ENCODE measurements around the gene MLST8. TPM values are rescaled to one million over a fixed set of nuclear protein-coding genes. Genes with fewer than 3 reads are reported as not detected.
"Not testable (repeated sequence)": the region's sequence is repeated elsewhere in the genome, so short reads cannot be mapped to it uniquely, and the experiment has no call there.

MLST8 gene
- polyA plus RNA-seq, 1 donor: 29.2 TPM

DNA sequence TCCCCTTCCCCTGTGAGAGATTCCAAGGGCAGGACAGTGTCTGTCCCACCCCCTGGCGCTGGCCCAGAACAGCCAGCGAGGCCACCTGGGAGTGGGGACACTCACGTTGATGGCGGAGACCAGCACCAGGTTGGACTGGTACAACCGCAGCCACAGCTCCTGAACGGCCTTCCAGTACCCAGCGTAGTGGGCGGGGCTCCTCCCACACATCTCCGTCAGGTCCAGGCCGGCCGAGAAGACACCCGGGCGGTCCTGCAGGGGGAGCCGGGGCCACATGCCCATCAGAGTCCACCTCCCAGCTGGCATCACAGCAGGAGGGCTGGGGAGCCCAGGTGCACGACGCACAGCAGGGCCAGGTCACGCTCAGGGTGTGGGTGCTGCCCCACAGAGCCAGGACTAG, 39.0 kb downstream of the MLST8 start:
- DNase-seq (ENCODE audit: low read depth): no peak

DNA sequence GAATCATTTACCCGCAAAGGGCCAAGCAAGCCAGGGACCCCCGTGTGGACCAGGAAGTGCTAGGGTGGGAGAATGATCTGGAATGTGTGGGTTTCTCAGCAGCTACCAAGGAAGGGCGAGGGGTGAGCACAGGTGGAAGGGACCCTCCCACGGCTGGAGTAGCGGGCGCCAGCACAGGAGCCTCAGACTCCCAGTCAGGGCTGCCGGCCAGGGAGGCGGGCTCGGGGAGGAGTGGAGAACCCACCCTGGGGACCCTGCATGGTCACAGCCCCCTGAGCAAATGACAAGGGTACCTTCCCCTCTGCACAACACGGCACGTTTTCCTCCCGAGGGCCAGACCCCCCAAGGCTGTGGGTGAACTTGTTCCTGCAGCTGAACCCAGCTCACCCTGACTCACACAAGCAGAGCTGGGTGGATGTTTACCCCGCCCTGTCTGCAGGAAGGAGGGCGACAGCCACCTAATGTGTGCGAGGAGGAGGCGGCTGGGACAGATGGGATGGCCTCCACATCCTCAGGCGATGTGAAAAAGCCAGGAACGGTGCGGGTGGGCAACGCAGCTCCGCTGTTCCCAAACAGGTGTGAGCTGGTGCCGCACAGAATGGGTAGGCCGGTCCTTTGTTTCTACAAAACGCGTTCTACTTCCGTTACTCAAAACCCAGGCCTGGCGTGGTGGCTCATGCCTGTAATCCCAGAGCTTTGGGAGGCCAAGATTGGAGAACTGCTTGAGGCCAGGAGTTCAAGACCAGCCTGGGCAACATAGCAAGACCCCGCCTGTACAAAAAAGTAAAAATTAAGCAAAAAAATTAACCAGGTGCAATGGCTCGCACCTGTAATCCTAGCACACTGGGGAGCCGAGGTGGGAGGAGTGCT, 39.9 kb downstream of the MLST8 start:
- DNase-seq (ENCODE audit: low read depth): no peak

DNA sequence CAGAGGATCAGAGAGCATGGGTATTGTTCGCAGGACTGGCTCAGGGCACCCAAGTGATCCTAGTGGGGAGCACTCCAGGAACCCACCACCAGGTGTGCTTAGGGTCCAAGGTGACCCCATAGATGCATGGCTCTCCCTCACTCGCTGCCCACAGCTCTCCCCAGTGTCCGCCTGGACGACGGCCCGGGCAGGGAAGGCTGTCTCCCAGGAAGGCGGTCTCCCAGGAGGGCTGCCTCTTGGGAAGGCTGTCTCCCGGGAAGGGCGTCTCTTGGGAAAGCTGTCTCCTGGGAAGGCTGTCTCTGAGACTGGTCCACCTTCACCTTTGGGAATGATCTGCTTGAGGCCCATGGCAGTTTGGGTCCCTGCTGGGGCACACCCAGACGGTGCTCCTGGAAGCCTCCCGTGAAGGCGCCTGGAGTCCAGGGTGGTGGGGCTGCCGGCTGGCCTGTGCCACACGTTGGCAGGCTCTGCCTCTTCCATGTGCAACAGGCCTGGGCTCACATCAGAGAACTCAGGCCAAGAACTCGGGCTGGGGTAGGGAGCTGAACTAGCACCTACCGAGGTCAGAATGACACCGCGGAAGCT, 41.1 kb downstream of the MLST8 start:
- DNase-seq (ENCODE audit: low read depth): no peak

DNA sequence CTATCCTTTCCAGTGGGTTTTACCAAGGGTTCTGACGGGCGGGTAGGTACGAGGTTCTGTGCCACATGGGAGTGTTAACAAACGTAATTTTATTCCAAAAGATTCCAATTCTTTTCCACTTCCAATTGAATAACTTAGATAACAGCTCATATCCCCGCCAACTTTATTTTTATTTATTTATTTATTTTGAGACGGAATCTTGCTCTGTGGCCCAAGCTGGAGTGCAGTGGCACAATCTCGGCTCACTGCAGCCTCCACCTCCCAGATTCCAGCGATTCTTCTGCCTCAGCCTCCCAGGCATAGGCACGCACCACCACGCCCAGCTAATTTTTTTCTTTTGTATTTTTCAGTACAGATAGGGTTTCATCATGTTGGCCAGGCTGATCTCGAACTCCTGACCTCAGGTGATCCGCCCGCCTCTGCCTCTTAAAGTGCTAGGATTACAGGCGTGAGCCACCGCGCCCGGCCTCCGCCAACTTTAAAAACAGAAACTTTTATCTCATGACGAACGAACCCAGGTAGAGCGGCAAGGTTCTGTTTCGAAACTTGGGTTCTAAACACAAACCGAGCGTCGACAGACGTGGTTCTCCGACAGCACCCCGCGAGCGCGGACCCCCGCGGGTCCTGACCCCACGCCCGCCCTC, 45.5 kb downstream of the MLST8 start:
- DNase-seq (ENCODE audit: low read depth): no peak

DNA sequence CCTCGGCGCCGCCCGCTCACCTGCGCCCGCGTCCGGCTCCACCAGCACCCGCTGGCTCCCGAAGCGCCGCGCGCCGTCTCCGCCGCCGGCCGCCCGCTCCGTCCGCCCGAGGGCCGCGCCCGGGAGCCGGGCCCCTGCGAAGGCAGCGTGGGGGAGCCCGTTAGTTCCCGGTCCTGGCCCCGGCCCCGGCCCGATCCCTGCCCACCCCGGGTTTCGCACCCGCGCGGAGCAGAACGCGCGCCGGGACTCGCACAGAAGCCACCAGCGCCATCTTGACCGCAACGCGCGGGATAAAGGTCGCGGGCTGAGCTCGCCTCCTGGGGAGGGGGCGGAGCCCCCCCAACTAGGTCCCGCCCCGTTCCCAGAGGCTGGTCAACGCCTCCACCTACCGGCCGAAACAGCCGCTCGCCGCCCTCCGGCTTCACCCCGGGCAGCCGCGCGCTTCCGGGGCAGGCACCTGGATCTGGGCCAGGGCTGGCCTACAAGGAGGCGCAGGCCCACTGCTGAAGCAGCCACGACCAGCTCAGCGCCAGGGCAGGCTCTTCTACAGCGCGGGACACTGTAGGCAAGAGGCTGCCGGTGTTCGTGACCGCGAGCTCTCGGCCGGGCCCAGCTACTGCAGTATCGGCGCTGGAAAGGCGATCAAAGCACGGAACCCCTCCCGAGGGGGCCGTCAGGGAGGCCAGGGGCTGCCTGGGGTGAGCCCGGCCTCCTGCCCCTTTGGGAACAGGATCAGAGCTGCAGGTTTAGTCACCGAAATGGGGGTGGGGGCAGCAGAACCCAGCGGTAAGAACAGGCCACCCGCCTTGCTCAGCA, 46.2 kb downstream of the MLST8 start, which contains the start of gene ECI1:
TSS of gene ECI1 (minus strand) at position 292 of the 816 bp plus-strand sequence. CDS start at position 271, 21 bp downstream.
- peak; percentile 73 for DNase-seq (ENCODE audit: low read depth)

DNA sequence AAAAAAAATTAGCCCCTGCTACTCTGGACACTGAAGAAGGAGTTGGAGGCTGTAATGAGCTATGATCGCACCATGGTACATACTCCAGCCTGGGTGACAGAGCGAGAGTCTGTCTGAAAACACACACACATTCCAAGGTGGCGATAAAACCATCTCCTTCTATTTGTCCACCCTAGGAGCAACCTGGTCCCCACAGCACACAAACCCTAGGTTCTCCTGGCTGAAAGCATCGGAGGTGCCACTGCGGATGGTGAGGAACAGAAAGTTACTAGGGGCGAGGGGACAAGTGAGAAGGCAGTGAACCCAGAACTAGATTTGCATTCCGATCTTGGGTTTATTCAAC, 47.5 kb downstream of the MLST8 start:
- no peak for DNase-seq (ENCODE audit: low read depth)

DNA sequence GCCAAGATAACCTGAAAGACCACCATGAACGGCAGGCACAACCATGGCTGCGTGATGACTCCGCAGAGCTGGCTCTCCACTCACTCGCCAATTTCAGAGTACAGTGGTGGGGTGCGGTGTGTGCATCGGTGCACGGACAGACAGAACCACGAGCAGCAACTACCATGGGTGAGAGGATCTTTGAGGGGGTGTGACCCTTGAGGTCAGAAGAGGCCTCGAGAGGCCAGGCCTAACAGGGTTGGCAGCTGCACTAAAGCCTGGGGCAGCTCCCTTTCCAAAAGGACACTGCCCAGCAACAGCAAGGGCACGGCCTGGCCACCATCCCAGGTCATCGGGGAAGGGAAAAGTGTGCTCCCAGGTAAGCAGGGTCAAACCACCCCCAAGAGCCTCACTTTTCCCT, 48.0 kb downstream of the MLST8 start:
- no peak for DNase-seq (ENCODE audit: low read depth)

DNA sequence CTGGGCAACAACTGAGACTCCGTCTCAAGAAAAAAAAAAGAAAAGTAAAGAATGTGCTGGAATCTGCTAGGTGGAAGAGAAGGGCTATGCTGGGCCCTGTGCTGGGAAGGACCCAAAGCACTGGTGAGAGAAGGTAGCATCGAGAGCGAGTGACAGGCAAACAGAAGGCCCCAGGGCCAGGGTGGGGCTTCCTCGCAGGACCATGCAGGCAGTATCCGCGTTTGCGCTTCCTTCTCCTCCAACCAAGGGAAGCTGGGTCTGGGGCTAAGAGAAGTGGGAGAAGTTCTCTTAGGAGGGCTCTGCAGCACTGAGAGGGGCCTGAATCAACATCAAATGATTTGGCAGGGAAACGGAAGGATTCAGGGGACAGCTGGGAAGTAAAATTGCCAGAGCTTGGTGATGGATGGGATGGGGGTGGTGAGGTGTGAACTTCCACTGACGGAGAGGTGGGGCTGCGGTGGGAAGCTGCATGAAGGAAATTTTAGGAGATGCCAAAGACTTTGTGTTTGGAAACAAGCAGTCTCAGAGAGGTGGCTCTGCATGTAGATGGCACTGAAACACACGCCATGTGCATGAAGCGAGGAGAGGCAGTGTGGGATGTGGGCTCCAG, 51.4 kb downstream of the MLST8 start:
- no peak for DNase-seq (ENCODE audit: low read depth)

DNA sequence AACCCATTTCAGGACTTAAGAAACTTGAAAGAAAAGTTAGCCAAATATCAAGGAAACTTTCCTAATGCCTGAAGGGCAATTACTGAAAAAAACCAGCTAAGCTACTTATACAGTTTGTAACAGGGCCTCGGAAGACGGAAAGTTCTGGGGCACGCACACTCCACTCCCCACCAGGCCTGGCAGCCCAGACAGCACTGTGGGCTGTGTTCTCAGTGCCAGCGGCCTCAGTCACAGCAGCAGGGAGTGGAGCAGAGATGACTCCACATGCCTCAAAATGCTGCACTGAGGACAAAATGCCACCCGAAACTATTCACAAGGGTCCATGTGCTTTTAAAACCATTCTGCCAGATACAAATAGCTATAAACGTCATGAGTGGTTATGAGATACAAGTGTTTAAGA, 52.5 kb downstream of the MLST8 start:
- DNase-seq (ENCODE audit: low read depth): no peak

DNA sequence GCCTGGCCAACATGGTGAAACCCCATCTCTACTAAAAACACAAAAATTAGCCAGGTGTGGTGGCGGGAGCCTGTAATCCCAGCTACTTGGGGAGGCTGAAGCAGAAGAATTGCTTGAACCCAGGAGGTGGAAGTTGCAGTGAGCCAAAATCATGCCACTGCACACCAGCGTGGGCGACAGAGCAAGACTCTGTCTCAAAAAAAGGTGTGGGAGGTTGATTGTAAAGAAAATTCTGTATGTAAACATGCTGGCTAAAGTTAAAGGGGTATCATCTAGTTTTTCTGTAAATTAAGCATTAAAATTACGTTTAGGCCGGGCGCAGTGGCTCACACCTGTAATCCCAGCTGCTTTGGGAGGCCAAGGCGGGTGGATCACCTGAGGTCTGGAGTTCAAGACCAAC, 53.3 kb downstream of the MLST8 start:
- DNase-seq (ENCODE audit: low read depth): not testable (repeated sequence)

Other genes with a start within 250 kb of the MLST8 start
- 121 TPM for gene NDUFB10, start 245.9 kb upstream of the MLST8 start, polyA plus RNA-seq (ENCODE audit: insufficient read length)
- 3,325 TPM for gene RPS2, start 240.6 kb upstream of the MLST8 start, polyA plus RNA-seq (ENCODE audit: insufficient read length)
- gene RNF151, start 238.6 kb upstream of the MLST8 start, polyA plus RNA-seq (ENCODE audit: insufficient read length): not detected
- gene TBL3, start 233.4 kb upstream of the MLST8 start, polyA plus RNA-seq (ENCODE audit: insufficient read length): 28.4 TPM
- 1.4 TPM for gene NOXO1, start 224.0 kb upstream of the MLST8 start, polyA plus RNA-seq (ENCODE audit: insufficient read length)
- gene GFER, start 221.3 kb upstream of the MLST8 start, polyA plus RNA-seq (ENCODE audit: insufficient read length): 16.2 TPM
- 1.4 TPM for gene SYNGR3, start 215.5 kb upstream of the MLST8 start, polyA plus RNA-seq (ENCODE audit: insufficient read length)
- 24.9 TPM for gene ZNF598, start 195.6 kb upstream of the MLST8 start, polyA plus RNA-seq (ENCODE audit: insufficient read length)
- gene NPW, start 185.7 kb upstream of the MLST8 start, polyA plus RNA-seq (ENCODE audit: insufficient read length): 1.1 TPM
- gene NHERF2, start 178.6 kb upstream of the MLST8 start, polyA plus RNA-seq (ENCODE audit: insufficient read length): 36.7 TPM
- 11.2 TPM for gene NTHL1, start 157.6 kb upstream of the MLST8 start, polyA plus RNA-seq (ENCODE audit: insufficient read length)
- 70.4 TPM for gene TSC2, start 157.5 kb upstream of the MLST8 start, polyA plus RNA-seq (ENCODE audit: insufficient read length)
- 140 TPM for gene PKD1, start 69.6 kb upstream of the MLST8 start, polyA plus RNA-seq (ENCODE audit: insufficient read length)
- gene RAB26, start 56.8 kb upstream of the MLST8 start, polyA plus RNA-seq (ENCODE audit: insufficient read length): 1.0 TPM
- gene TRAF7, start 49.7 kb upstream of the MLST8 start, polyA plus RNA-seq (ENCODE audit: insufficient read length): 43.7 TPM
- gene CASKIN1, start 8.8 kb upstream of the MLST8 start, polyA plus RNA-seq (ENCODE audit: insufficient read length): 2.3 TPM
- 6.2 TPM for gene BRICD5, start 5.4 kb downstream of the MLST8 start, polyA plus RNA-seq (ENCODE audit: insufficient read length)
- 15.4 TPM for gene PGP, start 9.4 kb downstream of the MLST8 start, polyA plus RNA-seq (ENCODE audit: insufficient read length)
- gene E4F1, start 18.1 kb downstream of the MLST8 start, polyA plus RNA-seq (ENCODE audit: insufficient read length): 14.3 TPM
- gene DNASE1L2, start 31.0 kb downstream of the MLST8 start, polyA plus RNA-seq (ENCODE audit: insufficient read length): 1.1 TPM
- 56.3 TPM for gene ECI1, start 46.1 kb downstream of the MLST8 start, polyA plus RNA-seq (ENCODE audit: insufficient read length)
- 160 TPM for gene RNPS1, start 62.7 kb downstream of the MLST8 start, polyA plus RNA-seq (ENCODE audit: insufficient read length)
- gene ABCA3, start 135.3 kb downstream of the MLST8 start, polyA plus RNA-seq (ENCODE audit: insufficient read length): 14.5 TPM
- gene CCNF, start 224.0 kb downstream of the MLST8 start, polyA plus RNA-seq (ENCODE audit: insufficient read length): 6.2 TPM